Glutamatergic neuron (in vitro differentiated cells): ENCODE measurements around the gene TBX10. TPM values are rescaled to one million over a fixed set of nuclear protein-coding genes. Genes with fewer than 3 reads are reported as not detected.
"Not testable (repeated sequence)": the region's sequence is repeated elsewhere in the genome, so short reads cannot be mapped to it uniquely, and the experiment has no call there.

Source experiments
- DNase-seq: peaks from one replicate; pipeline ENCODE4 v3.0.0; 2022
- H3K27ac Mint-ChIP-seq: one replicate; pipeline ENCODE4 v1.8.0; 2020; ENCODE audit warnings: mild to moderate bottlenecking, mixed read lengths, inconsistent platforms; ENCODE audit not compliant: unreplicated experiment
- H3K27me3 Mint-ChIP-seq: one replicate; pipeline ENCODE4 v1.8.0; 2020; ENCODE audit warnings: mild to moderate bottlenecking, moderate library complexity, mixed read lengths, inconsistent platforms; ENCODE audit not compliant: unreplicated experiment
- H3K36me3 Mint-ChIP-seq: one replicate; pipeline ENCODE4 v1.8.0; 2020; ENCODE audit warnings: mild to moderate bottlenecking, mixed read lengths, inconsistent platforms; ENCODE audit not compliant: unreplicated experiment
- H3K4me1 Mint-ChIP-seq: one replicate; pipeline ENCODE4 v1.8.0; 2020; ENCODE audit warnings: mild to moderate bottlenecking, low read depth, mixed read lengths, inconsistent platforms; ENCODE audit not compliant: unreplicated experiment
- H3K4me3 Mint-ChIP-seq: one replicate; pipeline ENCODE4 v1.8.0; 2020; ENCODE audit warnings: mild to moderate bottlenecking, mixed read lengths, inconsistent platforms; ENCODE audit not compliant: unreplicated experiment
- H3K9me3 Mint-ChIP-seq: one replicate; pipeline ENCODE4 v1.8.0; 2020; ENCODE audit warnings: mild to moderate bottlenecking, moderate library complexity, mixed read lengths, inconsistent platforms; ENCODE audit not compliant: unreplicated experiment
- CTCF ChIP-seq: fragments of 200-600 bp; sonication (generic); IDR thresholded peaks from one replicate; pipeline ENCODE4 v1.5.0; 2021; ENCODE audit not compliant: partially characterized antibody, unreplicated experiment
- total RNA-seq: library from RNA; stranded (reverse); fragmentation: NEBNext Ultra II Directional; extraction: Animal tissue kit (Norgen Biotek cat#: 25700); gene quantifications from one replicate; pipeline ENCODE4 v1.2.1, GENCODE V29; 2021; ENCODE audit not compliant: unreplicated experiment

TBX10 gene
- total RNA-seq, 1 donor from 2014 or later: not detected

- not testable (repeated sequence) for H3K9me3 Mint-ChIP-seq, H3K36me3 Mint-ChIP-seq, H3K27ac Mint-ChIP-seq, H3K4me1 Mint-ChIP-seq
- peaks cover 14% of the 10 kb centered on the region for H3K27me3 Mint-ChIP-seq
- peak; percentile 55 for DNase-seq
- peak overlapping the region; percentile 89 for H3K4me3 Mint-ChIP-seq
These were observed 18.9 kb downstream of the TBX10 start for GRCh38 chr11:67620621-67621020.

GRCh38 chr11:67619683-67620618 lies 19.6 kb downstream of the TBX10 start:
- H3K36me3 Mint-ChIP-seq: not testable (repeated sequence)
- peaks cover 14% of the 10 kb centered on the region for H3K27me3 Mint-ChIP-seq

GRCh38 chr11:67618901-67619659 lies 20.5 kb downstream of the TBX10 start:
- H3K4me3 Mint-ChIP-seq, H3K27ac Mint-ChIP-seq, H3K4me1 Mint-ChIP-seq, H3K36me3 Mint-ChIP-seq, H3K9me3 Mint-ChIP-seq, DNase-seq: not testable (repeated sequence)
- H3K27me3 Mint-ChIP-seq: peaks cover 14% of the 10 kb centered on the region

More at GRCh38 chr11:67619683-67620618, 19.6 kb downstream of the TBX10 start:
- not testable (repeated sequence) for DNase-seq, H3K9me3 Mint-ChIP-seq, H3K27ac Mint-ChIP-seq, H3K4me1 Mint-ChIP-seq
- peak overlapping the region; percentile 89 for H3K4me3 Mint-ChIP-seq

GRCh38 chr11:67617243-67617953 lies 22.2 kb downstream of the TBX10 start:
- Mint-ChIP-seq H3K4me1 (peaks cover 8% of the 10 kb centered on the region), H3K36me3 (no peaks in the 10 kb centered on the region), H3K4me3 (no peak overlapping the region), H3K9me3 (peaks cover 3% of the 10 kb centered on the region), H3K27ac (no peak overlapping the region), H3K27me3 (peaks cover 14% of the 10 kb centered on the region)
- no peak for DNase-seq
- TF ChIP-seq CTCF: no peak

- peaks cover 3% of the 10 kb centered on the region for H3K9me3 Mint-ChIP-seq
These were observed 22.9 kb downstream of the TBX10 start for GRCh38 chr11:67616431-67617242.

More at GRCh38 chr11:67616431-67617242, 22.9 kb downstream of the TBX10 start:
- no peak for DNase-seq
- no peak for TF ChIP-seq CTCF
- Mint-ChIP-seq H3K27ac (no peak overlapping the region), H3K4me3 (no peak overlapping the region), H3K36me3 (no peaks in the 10 kb centered on the region), H3K4me1 (peaks cover 8% of the 10 kb centered on the region), H3K27me3 (peaks cover 14% of the 10 kb centered on the region)
